Measurements from ENCODE around the gene MLH3. TPM values are rescaled to one million over a fixed set of nuclear protein-coding genes. Genes with fewer than 3 reads are reported as not detected.

MLH3 gene
- polyA plus RNA-seq, 1 of the 3 experiments (the other 2 are of a cell fraction): 3.8 TPM

DNA sequence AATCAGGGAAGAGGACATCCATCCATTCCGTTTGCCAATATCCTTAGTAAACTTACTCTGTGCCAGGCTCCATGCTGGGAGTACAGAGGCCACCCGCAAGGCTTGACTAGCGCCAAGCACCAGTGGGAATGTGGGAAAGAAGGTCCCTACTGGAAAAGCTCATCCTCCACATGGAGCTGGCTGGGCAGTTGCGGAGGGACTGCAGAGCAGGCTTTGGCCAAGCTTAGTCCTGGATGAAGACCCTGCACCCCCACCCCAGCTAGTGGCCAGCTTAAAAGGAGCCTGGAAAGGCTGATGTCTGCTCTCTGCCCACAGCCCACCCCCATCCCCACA is 70.9 kb downstream of the MLH3 start:
- ChIA-PET CTCF (interaction anchor here (0.9 to 1.9 kb wide), 2 partner anchors 24 to 42 kb away, joined by 4 read pairs; no protein-coding TSS in a partner anchor), POLR2A (interaction anchor here (1.1 to 1.6 kb wide), 2 partner anchors 25 to 146 kb away, joined by 3 to 5 read pairs; partner anchors contain the start of genes NEK9 and PGF)
- no peak overlapping the region for H3K4me3 ChIP-seq (ENCODE audit: low read depth in 2 of 2, low read length in 1 of 2)

GRCh38 chr14:74979442-74980397 is 71.5 kb downstream of the MLH3 start:
- peak overlapping the region in 1 of 2 experiments; percentile 95; a peak in 2 of 4 replicates for H3K27ac ChIP-seq (ENCODE audit: low read depth in 2 of 2, low read length in 1 of 2)
- no peak overlapping the region for H3K4me2 ChIP-seq
- no peak overlapping the region for H3K4me3 ChIP-seq (ENCODE audit: low read depth in 2 of 2, low read length in 1 of 2)
- no peaks in the 10 kb centered on the region for H3K79me2 ChIP-seq (ENCODE audit: insufficient read depth)
- H2AFZ ChIP-seq (ENCODE audit: low read depth): no peak overlapping the region
- no peaks in the 10 kb centered on the region for H3K9me2 ChIP-seq
- no peaks in the 10 kb centered on the region for H3F3A ChIP-seq (replicated peaks; ENCODE audit: insufficient read depth)
- H3K27me3 ChIP-seq (ENCODE audit: insufficient read depth): no peaks in the 10 kb centered on the region
- H3K4me1 ChIP-seq (ENCODE audit: control insufficient read depth in 1 of 2, insufficient read depth in 2 of 2, low read depth in 1 of 2, low read length in 1 of 2): peaks cover 35 to 65% of the 10 kb centered on the region in 2 experiments; a peak in 3 of 4 replicates
- 91% methylated on average over 20 of the region's 23 CpGs for WGBS (ENCODE audit: low lambda C conversion rate)
- H3K36me3 ChIP-seq (replicated peaks in 1 of 2; ENCODE audit: control insufficient read depth in 1 of 2, insufficient read depth in 2 of 2, low read length in 1 of 2): no peaks in the 10 kb centered on the region
- H3K9me3 ChIP-seq: no peaks in the 10 kb centered on the region
- TF ChIP-seq IRF3 (IDR thresholded peaks at IDR 0.05; ENCODE audit: low read depth, low read length) (no peak), MXI1 (IDR thresholded peaks at IDR 0.05; ENCODE audit: low read depth, low read length) (peak; percentile 70; the same call in 1 of the 2 replicates), POLR2AphosphoS5 (IDR thresholded peaks at IDR 0.05; ENCODE audit: low read depth, low read length) (no peak), EP300 (IDR thresholded peaks at IDR 0.05; ENCODE audit: borderline replicate concordance in 1 of 2, low read depth in 1 of 2, low read length in 1 of 2) (peak in 1 of 2 experiments; percentile 39; a peak in 1 of 4 replicates), RAD21 (IDR thresholded peaks at IDR 0.05; ENCODE audit: low read length) (peak; percentile 26), USF1 (IDR thresholded peaks at IDR 0.05; ENCODE audit: borderline replicate concordance, low read depth) (no peak), SMC3 (IDR thresholded peaks at IDR 0.05; ENCODE audit: low read depth, low read length) (peak; percentile 27; the same call in 1 of the 2 replicates)
- no peak overlapping the region for H3K9ac ChIP-seq
- H4K20me1 ChIP-seq (ENCODE audit: insufficient read depth): no peaks in the 10 kb centered on the region
- ChIA-PET POLR2A (interaction anchor here (1.1 to 1.6 kb wide), 2 partner anchors 24 to 147 kb away, joined by 3 to 5 read pairs; partner anchors contain the start of genes NEK9 and PGF), CTCF (interaction anchor here (0.9 to 1.9 kb wide), 8 partner anchors 9 to 95 kb away, joined by 3 to 6 read pairs (median 4); partner anchors contain the start of genes EIF2B2 and PGF)
- DNase-seq: peak; percentile 72

More for the DNA sequence above, 70.9 kb downstream of the MLH3 start:
- Histone ChIP-seq H3K27ac (ENCODE audit: low read depth in 2 of 2, low read length in 1 of 2) (peak overlapping the region in 1 of 2 experiments; percentile 95; a peak in 2 of 4 replicates), H2AFZ (ENCODE audit: low read depth) (no peak overlapping the region), H3K4me2 (no peak overlapping the region), H3K4me1 (ENCODE audit: control insufficient read depth in 1 of 2, insufficient read depth in 2 of 2, low read depth in 1 of 2, low read length in 1 of 2) (peaks cover 35 to 59% of the 10 kb centered on the region in 2 experiments; a peak in 3 of 4 replicates), H3K27me3 (ENCODE audit: insufficient read depth) (no peaks in the 10 kb centered on the region), H3K9me3 (no peaks in the 10 kb centered on the region), H3K9ac (no peak overlapping the region), H3K9me2 (no peaks in the 10 kb centered on the region), H3K36me3 (replicated peaks in 1 of 2; ENCODE audit: control insufficient read depth in 1 of 2, insufficient read depth in 2 of 2, low read length in 1 of 2) (no peaks in the 10 kb centered on the region), H4K20me1 (ENCODE audit: insufficient read depth) (no peaks in the 10 kb centered on the region), H3K79me2 (ENCODE audit: insufficient read depth) (no peaks in the 10 kb centered on the region), H3F3A (replicated peaks; ENCODE audit: insufficient read depth) (no peaks in the 10 kb centered on the region)
- no peak for DNase-seq
- WGBS (ENCODE audit: low lambda C conversion rate): 94% methylated on average over 3 of the region's 4 CpGs
- TF ChIP-seq GATA2 (CRISPR knock-in tag; IDR thresholded peaks at IDR 0.05) (no peak), NFIC (IDR thresholded peaks at IDR 0.05; ENCODE audit: borderline replicate concordance) (no peak), SIN3A (IDR thresholded peaks at IDR 0.05; ENCODE audit: borderline replicate concordance, low read depth, low read length) (no peak), FOXM1 (IDR thresholded peaks at IDR 0.05; ENCODE audit: low read depth) (no peak), PBX3 (IDR thresholded peaks at IDR 0.05) (no peak), FOXJ3 (CRISPR knock-in tag; IDR thresholded peaks at IDR 0.05) (no peak), FOSL2 (IDR thresholded peaks at IDR 0.05; ENCODE audit: borderline replicate concordance, low read depth) (no peak), EZH2phosphoT487 (IDR thresholded peaks at IDR 0.05; ENCODE audit: borderline replicate concordance, low read depth) (no peak), TCF12 (IDR thresholded peaks at IDR 0.05) (no peak), USF2 (IDR thresholded peaks at IDR 0.05; ENCODE audit: borderline replicate concordance, low read depth, low read length) (no peak), RFX5 (IDR thresholded peaks at IDR 0.05; ENCODE audit: low read length) (no peak), TAF1 (IDR thresholded peaks at IDR 0.05; ENCODE audit: borderline replicate concordance, low read depth, low read length) (no peak)

Measured in SK-N-SH (cell line).